GM23248 (cell line): ENCODE results near the gene L2HGDH. TPM values are rescaled to one million over a fixed set of nuclear protein-coding genes. Genes with fewer than 3 reads are reported as not detected.

ENCODE experiments used
- DNase-seq: peaks from one replicate; pipeline ENCODE4 v3.0.0-alpha.2; 2015
- H2AFZ ChIP-seq: fragments of 200-600 bp; sonication (generic); 2 replicates; pipeline ENCODE4 v1.6.1; 2016; ENCODE audit warnings: antibody characterized with exemption
- H3F3A ChIP-seq: fragments of 200-600 bp; sonication (generic); 2 replicates; pipeline ENCODE4 v1.6.1; 2016; ENCODE audit warnings: mild to moderate bottlenecking, antibody characterized with exemption, mixed run types; ENCODE audit not compliant: insufficient read depth
- H3K27ac ChIP-seq: fragments of 200-600 bp; sonication (generic); 2 replicates; pipeline ENCODE4 v1.5.1; 2016; ENCODE audit warnings: mild to moderate bottlenecking
- H3K27me3 ChIP-seq: fragments of 200-600 bp; sonication (generic); replicated peaks from 2 replicates; pipeline ENCODE4 v1.6.1; 2016; ENCODE audit warnings: mild to moderate bottlenecking; ENCODE audit not compliant: insufficient read depth
- H3K36me3 ChIP-seq: fragments of 200-600 bp; sonication (generic); 2 replicates; pipeline ENCODE4 v1.6.1; 2016; ENCODE audit warnings: low read depth, mild to moderate bottlenecking
- H3K4me1 ChIP-seq: fragments of 200-600 bp; sonication (generic); 2 replicates; pipeline ENCODE4 v1.6.1; 2016; ENCODE audit warnings: mild to moderate bottlenecking; ENCODE audit not compliant: insufficient read depth
- H3K4me2 ChIP-seq: fragments of 200-600 bp; sonication (generic); one replicate; pipeline ENCODE4 v1.6.1; 2016; ENCODE audit warnings: mild to moderate bottlenecking; ENCODE audit not compliant: unreplicated experiment
- H3K4me3 ChIP-seq: fragments of 200-600 bp; sonication (generic); 2 replicates; pipeline ENCODE4 v1.5.1; 2016; ENCODE audit warnings: mild to moderate bottlenecking
- H3K79me2 ChIP-seq: fragments of 200-600 bp; sonication (generic); 2 replicates; pipeline ENCODE4 v1.6.1; 2016; ENCODE audit warnings: mild to moderate bottlenecking; ENCODE audit not compliant: insufficient read depth
- H3K9ac ChIP-seq: fragments of 200-600 bp; sonication (generic); 2 replicates; pipeline ENCODE4 v1.6.1; 2016; ENCODE audit warnings: mild to moderate bottlenecking
- H3K9me2 ChIP-seq: fragments of 200-600 bp; sonication (generic); 2 replicates; pipeline ENCODE4 v1.6.1; 2016; ENCODE audit warnings: mixed run types, mild to moderate bottlenecking, moderate library complexity; ENCODE audit not compliant: insufficient read depth
- H3K9me3 ChIP-seq: fragments of 200-600 bp; sonication (generic); one replicate; pipeline ENCODE4 v1.6.1; 2017; ENCODE audit warnings: low read depth
- H4K20me1 ChIP-seq: fragments of 200-600 bp; sonication (generic); 2 replicates; pipeline ENCODE4 v1.6.0; 2016; ENCODE audit not compliant: insufficient read depth
- EZH2 ChIP-seq: fragments of 200-600 bp; sonication (generic); IDR thresholded peaks from 2 replicates; pipeline ENCODE4 v1.6.1; 2018; ENCODE audit warnings: antibody characterized with exemption, mild to moderate bottlenecking; ENCODE audit not compliant: insufficient read depth, poor library complexity, severe bottlenecking
- EZH2phosphoT487 ChIP-seq: fragments of 200-600 bp; sonication (generic); IDR thresholded peaks from 2 replicates; pipeline ENCODE4 v1.6.1; 2018; ENCODE audit warnings: antibody characterized with exemption, moderate library complexity, mild to moderate bottlenecking, low read depth; ENCODE audit not compliant: insufficient read depth
- WGBS, 2 experiments: methylation state at CpG; one replicate each; pipeline ENCODE4 v1.1.6; 2015 to 2017; ENCODE audit warnings: low lambda C conversion rate in 2 of 2, low coverage in 1 of 2; ENCODE audit errors: missing lambda C conversion rate in 2 of 2; 5-methylcytosine and 5-hydroxymethylcytosine counted together
- in situ Hi-C: fragments of 300-500 bp; cut with MboI; formaldehyde crosslinking; loops from 2 replicates; pipeline ENCODE4 v1.15.0; 2020
- polyA plus RNA-seq: library from polyadenylated mRNA; unstranded; fragments of >200 nt; fragmentation: Nextera tagmentation; extraction: Ambion mirVana; gene quantifications from 2 replicates; pipeline ENCODE4 v1.2.1, GENCODE V29; 2016
- total RNA-seq: library from RNA; depleted of rRNA; stranded (reverse); fragments of >200 nt; shearing (Covaris generic); gene quantifications from 2 replicates; pipeline ENCODE4 v1.2.3, GENCODE V29; 2014

The L2HGDH gene
- total and polyA plus RNA-seq, 2 experiments from 2014 or later: 1.8 to 2.6 TPM

DNA sequence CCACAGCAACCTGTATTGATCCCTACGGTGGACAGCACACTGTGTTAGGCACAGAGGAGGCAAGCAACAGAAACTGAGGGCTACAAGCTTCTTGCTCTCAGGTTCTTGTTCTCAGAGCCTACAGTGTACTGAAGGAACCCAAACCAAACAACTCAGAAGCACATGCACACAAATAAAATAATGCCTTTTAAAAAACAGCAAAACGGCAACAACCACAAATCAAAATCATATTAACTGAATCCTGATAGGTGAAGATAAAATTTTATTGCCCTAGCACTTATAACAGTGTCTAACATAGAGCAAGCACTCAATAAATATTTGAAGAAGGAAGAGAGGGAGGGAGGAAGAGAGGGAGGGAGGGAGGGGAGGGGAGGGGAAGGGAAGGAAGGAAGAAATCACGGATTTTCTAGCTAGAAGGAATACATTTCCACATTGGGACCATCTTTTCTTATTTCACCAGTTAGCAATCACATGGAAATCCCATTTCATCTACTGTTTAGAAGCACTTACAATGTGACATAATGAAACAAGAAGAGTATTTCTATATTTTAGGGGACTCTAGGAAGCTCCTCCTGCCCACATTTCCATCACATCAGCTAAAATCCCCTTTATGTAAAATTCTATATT, 27.3 kb upstream of the L2HGDH start:
- no peak for DNase-seq
- H3K9me2 ChIP-seq: no peaks in the 10 kb centered on the region
- no peak overlapping the region for H2AFZ ChIP-seq
- no peak overlapping the region for H3K9ac ChIP-seq
- H3K79me2 ChIP-seq: no peaks in the 10 kb centered on the region
- H3K27me3 ChIP-seq: no peaks in the 10 kb centered on the region
- H3F3A ChIP-seq: peaks cover 23% of the 10 kb centered on the region; the same call in 1 of the 2 replicates
- no peak overlapping the region for H3K27ac ChIP-seq
- H4K20me1 ChIP-seq: no peaks in the 10 kb centered on the region
- H3K36me3 ChIP-seq: no peaks in the 10 kb centered on the region
- no peaks in the 10 kb centered on the region for H3K9me3 ChIP-seq
- TF ChIP-seq EZH2phosphoT487: no peak
- TF ChIP-seq EZH2: no peak
- H3K4me2 ChIP-seq: no peak overlapping the region
- WGBS, 2 experiments: 36 to 62% methylated on average over 2 to 3 of the region's 3 CpGs
- in situ Hi-C loops: loop anchor here (25.0 kb wide), 1 partner anchor 423 kb away; no protein-coding TSS in a partner anchor
- peaks cover 34% of the 10 kb centered on the region for H3K4me1 ChIP-seq
- no peak overlapping the region for H3K4me3 ChIP-seq

DNA sequence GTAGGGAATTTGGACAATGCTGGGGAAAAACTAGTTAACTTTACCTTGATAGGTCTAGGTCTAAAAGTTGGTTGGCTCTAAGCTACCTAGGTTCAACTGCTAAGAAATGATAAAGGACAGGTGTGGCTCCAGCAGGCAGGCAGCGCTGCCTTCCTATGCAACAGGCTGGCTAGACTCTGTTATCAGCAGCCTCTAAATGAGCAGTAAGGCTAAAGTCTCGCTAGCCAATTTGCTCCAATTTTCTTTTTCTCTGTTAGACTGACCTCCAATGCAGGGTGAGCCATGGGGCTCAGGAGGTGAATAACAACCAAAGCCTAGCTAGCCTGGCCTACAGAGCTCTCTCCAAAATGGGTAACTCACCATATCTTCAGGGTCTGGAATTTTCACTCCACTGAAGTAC, 26.6 kb upstream of the L2HGDH start:
- Histone ChIP-seq H3K9me2 (no peaks in the 10 kb centered on the region), H4K20me1 (no peaks in the 10 kb centered on the region), H3K27me3 (no peaks in the 10 kb centered on the region), H3K9me3 (no peaks in the 10 kb centered on the region), H2AFZ (no peak overlapping the region), H3F3A (peaks cover 16% of the 10 kb centered on the region; the same call in 1 of the 2 replicates), H3K4me2 (no peak overlapping the region), H3K4me3 (no peak overlapping the region), H3K36me3 (no peaks in the 10 kb centered on the region), H3K79me2 (no peaks in the 10 kb centered on the region), H3K4me1 (peaks cover 29% of the 10 kb centered on the region), H3K9ac (no peak overlapping the region), H3K27ac (no peak overlapping the region)
- TF ChIP-seq EZH2 (no peak), EZH2phosphoT487 (no peak)
- no peak for DNase-seq
- in situ Hi-C loops: loop anchor here (25.0 kb wide), 1 partner anchor 424 kb away; no protein-coding TSS in a partner anchor
- 100% methylated on average over 2 of the region's 2 CpGs for WGBS, 2 experiments

DNA sequence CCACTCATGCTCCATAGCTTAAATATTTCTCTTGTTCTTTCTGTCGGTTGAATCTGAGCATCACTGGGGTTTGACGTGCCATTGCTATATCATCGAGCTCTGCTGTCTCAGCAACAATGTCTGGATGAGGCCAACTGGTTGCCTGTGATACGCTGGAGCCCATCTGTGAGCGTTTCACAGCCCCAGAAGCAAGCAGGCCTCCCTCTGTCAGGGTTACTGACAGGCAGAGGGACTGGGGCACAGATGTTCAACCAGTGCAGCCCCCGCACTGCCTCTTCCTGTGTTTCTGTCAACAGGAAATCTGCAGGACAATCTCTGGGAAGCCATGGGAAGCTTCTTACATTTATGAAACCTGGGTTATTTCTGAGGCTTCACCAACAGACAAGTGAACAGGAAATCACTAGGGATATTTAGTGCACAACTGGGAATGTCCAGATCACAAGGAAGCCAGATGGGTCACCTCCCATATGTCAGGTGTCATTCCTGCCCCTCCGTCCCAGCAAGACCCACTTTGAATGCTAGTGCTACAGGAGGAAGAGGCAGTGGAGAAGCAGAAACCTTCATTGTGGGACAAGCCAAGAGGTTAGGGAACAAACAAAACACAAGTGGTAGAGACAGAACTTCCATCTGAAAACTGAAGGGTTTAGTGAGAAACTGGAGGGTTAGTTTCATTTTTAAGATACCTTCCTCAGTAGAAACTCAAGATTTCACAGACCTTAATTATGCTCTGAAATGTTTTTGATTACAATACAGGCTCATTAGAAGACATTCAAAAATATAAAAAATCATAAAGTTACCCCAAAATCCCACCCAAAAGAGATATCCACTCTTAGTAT, 24.2 kb upstream of the L2HGDH start:
- H4K20me1 ChIP-seq: no peaks in the 10 kb centered on the region
- peak overlapping the region; percentile 39 for H3K4me2 ChIP-seq
- WGBS, 2 experiments: 11 to 17% methylated on average over 7 of the region's 7 CpGs
- no peak overlapping the region for H3K27ac ChIP-seq
- TF ChIP-seq EZH2 (no peak), EZH2phosphoT487 (no peak)
- no peaks in the 10 kb centered on the region for H3K9me3 ChIP-seq
- 0 out of 2 replicates have a peak overlapping the region, but pooled peaks have one; percentile 31 for H2AFZ ChIP-seq
- no peaks in the 10 kb centered on the region for H3K9me2 ChIP-seq
- H3K36me3 ChIP-seq: no peaks in the 10 kb centered on the region
- peaks cover 29% of the 10 kb centered on the region for H3F3A ChIP-seq
- peaks cover 23% of the 10 kb centered on the region for H3K4me1 ChIP-seq
- H3K79me2 ChIP-seq: no peaks in the 10 kb centered on the region
- DNase-seq: peak; percentile 44
- 0 out of 2 replicates have a peak overlapping the region, but pooled peaks have one; percentile 10 for H3K4me3 ChIP-seq
- in situ Hi-C loops: loop anchor here (25.0 kb wide), 1 partner anchor 426 kb away; no protein-coding TSS in a partner anchor
- H3K27me3 ChIP-seq: no peaks in the 10 kb centered on the region
- no peak overlapping the region for H3K9ac ChIP-seq

DNA sequence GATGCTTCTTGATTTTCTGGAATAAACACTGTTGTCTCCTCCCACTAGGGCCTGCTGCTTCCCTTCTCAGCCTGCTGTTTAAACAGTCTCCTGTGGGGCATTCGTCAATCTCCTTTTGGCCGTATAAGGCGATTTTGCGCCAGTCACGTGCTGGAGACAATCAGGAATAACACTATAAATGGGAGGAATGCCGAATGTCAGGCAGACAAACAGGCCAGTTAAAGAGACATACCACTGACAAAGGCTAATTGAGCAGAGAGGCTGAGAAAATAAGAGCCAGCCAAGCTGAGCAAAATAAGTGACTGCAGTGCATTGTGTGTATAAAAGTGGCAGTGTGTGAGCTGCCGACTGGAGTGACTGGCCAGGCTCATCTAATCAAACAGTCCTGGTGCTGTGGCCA, 23.4 kb upstream of the L2HGDH start:
- Histone ChIP-seq H3K4me3 (no peak overlapping the region), H3K36me3 (no peaks in the 10 kb centered on the region), H3F3A (peaks cover 29% of the 10 kb centered on the region), H2AFZ (0 out of 2 replicates have a peak overlapping the region, but pooled peaks have one; percentile 31), H3K4me1 (peaks cover 23% of the 10 kb centered on the region), H3K27me3 (no peaks in the 10 kb centered on the region), H4K20me1 (no peaks in the 10 kb centered on the region), H3K9me2 (no peaks in the 10 kb centered on the region), H3K9ac (no peak overlapping the region), H3K4me2 (peak overlapping the region; percentile 39), H3K9me3 (no peaks in the 10 kb centered on the region), H3K27ac (no peak overlapping the region), H3K79me2 (no peaks in the 10 kb centered on the region)
- in situ Hi-C loops: loop anchor here (25.0 kb wide), 1 partner anchor 427 kb away; no protein-coding TSS in a partner anchor
- peak; percentile 32 for DNase-seq
- TF ChIP-seq EZH2 (no peak), EZH2phosphoT487 (no peak)
- 29 to 30% methylated on average over 7 of the region's 7 CpGs for WGBS, 2 experiments
